Measurements from ENCODE around the gene IGF1R.
A peak's percentile ranks its signal among the peaks of the same experiment; 100 is the strongest.

- TF ChIP-seq, protein P1, sequence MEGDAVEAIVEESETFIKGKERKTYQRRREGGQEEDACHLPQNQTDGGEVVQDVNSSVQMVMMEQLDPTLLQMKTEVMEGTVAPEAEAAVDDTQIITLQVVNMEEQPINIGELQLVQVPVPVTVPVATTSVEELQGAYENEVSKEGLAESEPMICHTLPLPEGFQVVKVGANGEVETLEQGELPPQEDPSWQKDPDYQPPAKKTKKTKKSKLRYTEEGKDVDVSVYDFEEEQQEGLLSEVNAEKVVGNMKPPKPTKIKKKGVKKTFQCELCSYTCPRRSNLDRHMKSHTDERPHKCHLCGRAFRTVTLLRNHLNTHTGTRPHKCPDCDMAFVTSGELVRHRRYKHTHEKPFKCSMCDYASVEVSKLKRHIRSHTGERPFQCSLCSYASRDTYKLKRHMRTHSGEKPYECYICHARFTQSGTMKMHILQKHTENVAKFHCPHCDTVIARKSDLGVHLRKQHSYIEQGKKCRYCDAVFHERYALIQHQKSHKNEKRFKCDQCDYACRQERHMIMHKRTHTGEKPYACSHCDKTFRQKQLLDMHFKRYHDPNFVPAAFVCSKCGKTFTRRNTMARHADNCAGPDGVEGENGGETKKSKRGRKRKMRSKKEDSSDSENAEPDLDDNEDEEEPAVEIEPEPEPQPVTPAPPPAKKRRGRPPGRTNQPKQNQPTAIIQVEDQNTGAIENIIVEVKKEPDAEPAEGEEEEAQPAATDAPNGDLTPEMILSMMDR (IDR thresholded peaks at IDR 0.05; ENCODE audit: insufficient read depth, low read length) = peak; percentile 77
- TF ChIP-seq REST (IDR thresholded peaks at IDR 0.05; ENCODE audit: insufficient replicate concordance, low read depth) = no peak
- no peak for TF ChIP-seq GABPA (IDR thresholded peaks at IDR 0.05; ENCODE audit: low read depth)
- TF ChIP-seq POLR2AphosphoS5 (IDR thresholded peaks at IDR 0.05; ENCODE audit: low read depth) = no peak
Measured at GRCh38 chr15:98658831-98659699, 10.7 kb downstream of the IGF1R start.
